Activated naive CD4-positive, alpha-beta T cell treated with anti-CD3 and anti-CD28 coated beads for 36 hours (primary cell): ENCODE measurements around the gene SCRT2. TPM values are rescaled to one million over a fixed set of nuclear protein-coding genes. Genes with fewer than 3 reads are reported as not detected.

ENCODE experiments used
- CTCF ChIA-PET: fragments of 350-600 bp; sonication (Branson Sonifier 250); formaldehyde crosslinking; loops from one replicate; lab custom pipeline; 2021; ENCODE audit warnings: antibody characterized with exemption; lab: Charles Lee
- DNase-seq: peaks from one replicate; pipeline ENCODE4 v3.0.0-alpha.2; 2020
- H3K27ac Mint-ChIP-seq: one replicate; pipeline ENCODE4 v1.8.0; 2021; ENCODE audit warnings: mild to moderate bottlenecking, mixed read lengths
- H3K27me3 Mint-ChIP-seq: one replicate; pipeline ENCODE4 v1.8.0; 2021; ENCODE audit warnings: low read depth, mixed read lengths
- H3K36me3 Mint-ChIP-seq: one replicate; pipeline ENCODE4 v1.8.0; 2021; ENCODE audit warnings: low read depth, mixed read lengths
- H3K4me1 Mint-ChIP-seq: one replicate; pipeline ENCODE4 v1.8.0; 2021; ENCODE audit warnings: low read depth, mixed read lengths
- H3K4me3 Mint-ChIP-seq: one replicate; pipeline ENCODE4 v1.8.0; 2021; ENCODE audit warnings: mild to moderate bottlenecking, moderate library complexity, mixed read lengths
- H3K9me3 Mint-ChIP-seq: one replicate; pipeline ENCODE4 v1.8.0; 2021; ENCODE audit warnings: mixed read lengths
- intact Hi-C: fragments of 100-400 bp; cut with micrococcal nuclease; formaldehyde crosslinking; loops from one replicate; pipeline ENCODE4 v1.15.1; 2023
- total RNA-seq, 2 experiments: library from RNA; stranded (reverse); gene quantifications; one replicate each; pipeline ENCODE4 v1.2.3, GENCODE V29; 2021

SCRT2 gene
- total RNA-seq, 2 experiments from 2014 or later = not detected

GRCh38 chr20:626579-626978 is 49.0 kb downstream of the SCRT2 start:
- no peaks in the 10 kb centered on the region for H3K9me3 Mint-ChIP-seq
- H3K4me3 Mint-ChIP-seq = no peak overlapping the region
- CTCF ChIA-PET = interaction anchor here (1.6 kb wide), 1 partner anchor 19 kb away, joined by 3 read pairs; no protein-coding TSS in a partner anchor
- no peak overlapping the region for H3K27ac Mint-ChIP-seq
- DNase-seq = no peak
- intact Hi-C loops = no loop called here
- H3K4me1 Mint-ChIP-seq = no peaks in the 10 kb centered on the region
- H3K36me3 Mint-ChIP-seq = no peaks in the 10 kb centered on the region
- H3K27me3 Mint-ChIP-seq = peaks cover 13% of the 10 kb centered on the region

GRCh38 chr20:625360-625932 is 50.2 kb downstream of the SCRT2 start:
- intact Hi-C loops = no loop called here
- no peaks in the 10 kb centered on the region for H3K9me3 Mint-ChIP-seq
- DNase-seq = no peak
- H3K4me1 Mint-ChIP-seq = no peaks in the 10 kb centered on the region
- H3K27me3 Mint-ChIP-seq = peaks cover 20% of the 10 kb centered on the region
- H3K4me3 Mint-ChIP-seq = no peak overlapping the region
- CTCF ChIA-PET = interaction anchor here (0.7 kb wide), 1 partner anchor 22 kb away, joined by 3 read pairs; no protein-coding TSS in a partner anchor
- no peaks in the 10 kb centered on the region for H3K36me3 Mint-ChIP-seq
- no peak overlapping the region for H3K27ac Mint-ChIP-seq

DNA sequence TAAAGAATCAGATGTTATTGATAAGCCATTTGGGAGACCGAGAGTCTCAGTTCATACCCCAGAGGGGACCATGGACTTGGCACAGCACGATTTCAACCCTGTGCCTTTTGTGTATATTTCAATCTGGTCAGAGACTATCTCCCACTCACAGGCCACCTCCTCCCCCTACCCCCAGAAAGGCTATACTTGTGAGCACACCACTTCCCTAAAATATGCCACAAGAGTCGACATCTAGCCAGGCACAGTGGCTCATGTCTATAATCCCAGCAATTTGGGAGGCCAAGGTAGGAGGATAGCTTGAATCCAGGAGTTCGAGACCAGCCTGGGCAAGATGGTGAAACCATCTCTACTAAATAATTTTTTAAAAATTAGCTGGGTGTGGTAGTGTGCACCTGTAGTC is 51.9 kb downstream of the SCRT2 start:
- Mint-ChIP-seq H3K36me3 (no peaks in the 10 kb centered on the region), H3K4me1 (no peaks in the 10 kb centered on the region), H3K27me3 (peaks cover 28% of the 10 kb centered on the region), H3K27ac (no peak overlapping the region), H3K9me3 (no peaks in the 10 kb centered on the region), H3K4me3 (no peak overlapping the region)
- CTCF ChIA-PET = interaction anchor here (1.0 kb wide), 2 partner anchors 22 to 43 kb away, joined by 3 read pairs; no protein-coding TSS in a partner anchor
- intact Hi-C loops = no loop called here
- no peak for DNase-seq

- Mint-ChIP-seq H3K27me3 (peaks cover 29% of the 10 kb centered on the region), H3K4me1 (no peaks in the 10 kb centered on the region), H3K36me3 (no peaks in the 10 kb centered on the region), H3K9me3 (peaks cover 4% of the 10 kb centered on the region), H3K4me3 (no peak overlapping the region), H3K27ac (no peak overlapping the region)
- intact Hi-C loops = no loop called here
- CTCF ChIA-PET = interaction anchor here (1.0 kb wide), 1 partner anchor 44 kb away, joined by 3 read pairs; no protein-coding TSS in a partner anchor
- DNase-seq = no peak
These were observed 52.6 kb downstream of the SCRT2 start for GRCh38 chr20:623021-623420.

DNA sequence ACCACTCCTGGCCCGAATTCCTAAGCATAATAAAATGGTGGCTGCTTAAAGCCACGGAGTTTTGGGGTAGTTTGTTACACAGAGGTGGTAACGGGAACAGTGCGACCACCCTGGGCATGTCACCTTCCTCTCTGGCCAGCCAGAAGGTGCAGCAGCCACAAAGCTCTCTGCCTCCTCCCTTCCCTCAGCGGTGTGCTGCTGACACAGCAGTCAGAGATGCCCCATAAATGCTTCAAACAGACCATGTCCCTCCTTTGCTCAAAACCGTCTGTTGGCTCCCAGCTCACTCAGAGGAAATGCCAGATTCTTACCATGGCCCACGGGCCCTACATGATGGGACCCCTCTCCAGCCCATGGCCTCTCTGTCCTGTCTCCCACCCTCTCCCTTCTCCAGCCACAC is 53.4 kb downstream of the SCRT2 start:
- H3K4me1 Mint-ChIP-seq = no peaks in the 10 kb centered on the region
- CTCF ChIA-PET = interaction anchor here (0.6 kb wide), 1 partner anchor 108 kb away, joined by 3 read pairs; no protein-coding TSS in a partner anchor
- no peak overlapping the region for H3K27ac Mint-ChIP-seq
- intact Hi-C loops = no loop called here
- peaks cover 7% of the 10 kb centered on the region for H3K9me3 Mint-ChIP-seq
- peaks cover 31% of the 10 kb centered on the region for H3K27me3 Mint-ChIP-seq
- no peak overlapping the region for H3K4me3 Mint-ChIP-seq
- no peaks in the 10 kb centered on the region for H3K36me3 Mint-ChIP-seq
- no peak for DNase-seq

DNA sequence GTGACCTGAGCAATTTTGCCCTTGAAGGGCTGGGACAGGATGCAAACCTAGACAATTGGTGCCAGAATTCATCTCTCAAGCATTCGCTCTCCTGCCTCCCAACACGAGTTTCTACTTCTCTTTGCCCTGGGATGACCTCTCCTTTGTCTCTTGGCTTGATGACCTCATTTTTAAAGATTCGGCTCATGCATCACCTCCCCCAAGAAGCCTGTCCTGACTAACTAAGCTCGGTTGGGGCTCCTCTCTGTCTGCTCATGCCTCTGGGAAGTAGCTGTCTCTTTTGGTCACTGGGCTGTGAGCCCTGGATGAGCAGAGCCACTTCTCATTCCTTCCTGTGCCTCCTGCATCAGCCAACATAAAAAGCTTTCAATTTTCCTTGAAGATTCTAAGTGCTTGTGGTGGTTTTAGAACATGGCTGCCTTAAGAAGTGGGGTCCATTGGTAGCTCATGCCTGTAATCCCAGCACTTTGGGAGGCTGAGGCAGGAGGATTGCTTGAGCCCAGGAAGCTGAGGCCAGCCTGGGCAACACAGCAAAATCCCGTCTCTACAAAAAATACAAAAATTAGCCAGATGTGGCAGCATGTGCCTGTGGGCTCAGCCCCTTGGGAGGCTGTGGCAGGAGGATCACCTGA is 54.4 kb downstream of the SCRT2 start:
- DNase-seq = no peak
- no peak overlapping the region for H3K4me3 Mint-ChIP-seq
- no peak overlapping the region for H3K27ac Mint-ChIP-seq
- H3K36me3 Mint-ChIP-seq = no peaks in the 10 kb centered on the region
- peaks cover 31% of the 10 kb centered on the region for H3K27me3 Mint-ChIP-seq
- CTCF ChIA-PET = interaction anchor here (2.8 kb wide), 1 partner anchor 24 kb away, joined by 9 read pairs; no protein-coding TSS in a partner anchor
- peaks cover 7% of the 10 kb centered on the region for H3K9me3 Mint-ChIP-seq
- H3K4me1 Mint-ChIP-seq = no peaks in the 10 kb centered on the region
- intact Hi-C loops = no loop called here

DNA sequence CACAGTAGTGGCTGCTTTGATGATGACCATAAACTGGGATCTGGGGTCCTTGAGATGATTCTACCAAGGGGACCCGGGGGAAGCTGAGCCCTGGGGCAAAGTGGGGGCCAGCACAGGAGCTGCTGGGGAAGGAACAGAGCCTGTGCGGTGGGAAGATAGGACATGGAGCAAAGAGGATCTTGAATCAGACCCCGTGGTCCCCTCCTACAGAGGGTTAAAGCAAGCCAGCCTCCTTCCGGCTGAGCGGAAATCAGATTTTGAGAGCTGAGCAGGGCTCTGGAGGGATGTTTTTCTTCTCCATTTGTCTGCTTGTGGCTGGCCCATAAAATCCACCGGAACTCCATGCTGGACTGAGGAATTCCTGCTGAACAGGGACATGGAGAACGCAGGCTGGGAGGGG is 55.4 kb downstream of the SCRT2 start:
- H3K36me3 Mint-ChIP-seq = no peaks in the 10 kb centered on the region
- H3K27ac Mint-ChIP-seq = no peak overlapping the region
- peaks cover 33% of the 10 kb centered on the region for H3K27me3 Mint-ChIP-seq
- peaks cover 7% of the 10 kb centered on the region for H3K9me3 Mint-ChIP-seq
- H3K4me1 Mint-ChIP-seq = no peaks in the 10 kb centered on the region
- intact Hi-C loops = no loop called here
- DNase-seq = no peak
- CTCF ChIA-PET = interaction anchor here (2.8 kb wide), 1 partner anchor 25 kb away, joined by 9 read pairs; no protein-coding TSS in a partner anchor
- no peak overlapping the region for H3K4me3 Mint-ChIP-seq

GRCh38 chr20:618980-619379 is 56.6 kb downstream of the SCRT2 start:
- Mint-ChIP-seq H3K9me3 (peaks cover 7% of the 10 kb centered on the region), H3K36me3 (no peaks in the 10 kb centered on the region), H3K27me3 (peaks cover 39% of the 10 kb centered on the region), H3K27ac (no peak overlapping the region), H3K4me3 (no peak overlapping the region), H3K4me1 (no peaks in the 10 kb centered on the region)
- CTCF ChIA-PET = interaction anchor here (2.8 kb wide), 1 partner anchor 26 kb away, joined by 9 read pairs; no protein-coding TSS in a partner anchor
- no peak for DNase-seq
- intact Hi-C loops = no loop called here

GRCh38 chr20:617934-618690 is 57.5 kb downstream of the SCRT2 start:
- CTCF ChIA-PET = interaction anchor here (1.0 to 1.7 kb wide), 2 partner anchors 12 to 27 kb away, joined by 3 to 9 read pairs; no protein-coding TSS in a partner anchor
- H3K9me3 Mint-ChIP-seq = peaks cover 7% of the 10 kb centered on the region
- H3K4me3 Mint-ChIP-seq = no peak overlapping the region
- no peak overlapping the region for H3K27ac Mint-ChIP-seq
- H3K4me1 Mint-ChIP-seq = no peaks in the 10 kb centered on the region
- intact Hi-C loops = no loop called here
- DNase-seq = no peak
- no peaks in the 10 kb centered on the region for H3K36me3 Mint-ChIP-seq
- peaks cover 44% of the 10 kb centered on the region for H3K27me3 Mint-ChIP-seq

GRCh38 chr20:615514-615913 is 60.1 kb downstream of the SCRT2 start:
- Mint-ChIP-seq H3K36me3 (no peaks in the 10 kb centered on the region), H3K27ac (no peak overlapping the region), H3K4me1 (peaks cover 10% of the 10 kb centered on the region), H3K9me3 (peaks cover 7% of the 10 kb centered on the region), H3K27me3 (peaks cover 50% of the 10 kb centered on the region), H3K4me3 (no peak overlapping the region)
- DNase-seq = no peak
- CTCF ChIA-PET = interaction anchor here (0.6 to 1.3 kb wide), 2 partner anchors 30 to 40 kb away, joined by 3 read pairs; no protein-coding TSS in a partner anchor
- intact Hi-C loops = no loop called here

GRCh38 chr20:611843-612185 is 63.8 kb downstream of the SCRT2 start:
- peaks cover 53% of the 10 kb centered on the region for H3K27me3 Mint-ChIP-seq
- no peak overlapping the region for H3K4me3 Mint-ChIP-seq
- intact Hi-C loops = no loop called here
- CTCF ChIA-PET = interaction anchor here (0.5 to 2.6 kb wide), 2 partner anchors 33 to 346 kb away, joined by 5 to 6 read pairs; no protein-coding TSS in a partner anchor
- no peak for DNase-seq
- H3K36me3 Mint-ChIP-seq = no peaks in the 10 kb centered on the region
- peaks cover 11% of the 10 kb centered on the region for H3K4me1 Mint-ChIP-seq
- no peak overlapping the region for H3K27ac Mint-ChIP-seq
- no peaks in the 10 kb centered on the region for H3K9me3 Mint-ChIP-seq
